Transverse colon (tissue), 4 donors: ENCODE data around the gene SPACA4. TPM values are rescaled to one million over a fixed set of nuclear protein-coding genes. Genes with fewer than 3 reads are reported as not detected.
A peak's percentile ranks its signal among the peaks of the same experiment; 100 is the strongest.

Experiments
- DNase-seq: peaks from one replicate; pipeline ENCODE4 v3.0.0-alpha.2; 2019
- H3K27ac ChIP-seq, 4 donors: fragments of 200-600 bp; sonication (generic); 2 replicates each; pipeline ENCODE4 v1.5.1; 2016 to 2018; ENCODE audit warnings: inconsistent platforms in 4 of 4
- H3K27me3 ChIP-seq: fragments of 200-600 bp; sonication (generic); 2 replicates; pipeline ENCODE4 v1.5.1; 2017; ENCODE audit warnings: inconsistent platforms
- H3K36me3 ChIP-seq, 4 donors: fragments of 200-600 bp; sonication (generic); 2 replicates each; pipeline ENCODE4 v1.5.1; 2017 to 2019; ENCODE audit warnings: inconsistent platforms in 4 of 4
- H3K4me1 ChIP-seq, 4 donors: fragments of 200-600 bp; sonication (generic); 2 replicates each; pipeline ENCODE4 v1.5.1; 2017 to 2020; ENCODE audit warnings: inconsistent platforms in 4 of 4
- H3K4me3 ChIP-seq, 4 donors: fragments of 200-600 bp; sonication (generic); 1 replicate in 1 of 4; 2 replicates in 3 of 4; pipeline versions ENCODE4 v1.5.1 to v1.6.1; 2017 to 2019; ENCODE audit warnings: inconsistent platforms in 4 of 4
- H3K9me3 ChIP-seq, 2 donors: fragments of 200-600 bp; sonication (generic); 2 replicates each; pipeline ENCODE4 v1.5.1; 2017 to 2019; ENCODE audit warnings: inconsistent platforms in 2 of 2
- CTCF ChIP-seq, 5 experiments: fragments of 200-600 bp in 3 of 5; fragments of 450-650 bp in 2 of 5; sonication (generic) in 3 of 5; IDR thresholded peaks; 1 replicate in 2 of 5; 2 replicates in 3 of 5; pipeline ENCODE4 v1.5.1; 2016 to 2017; ENCODE audit warnings: antibody characterized with exemption in 5 of 5, inconsistent platforms in 3 of 5, mild to moderate bottlenecking in 2 of 5, moderate library complexity in 1 of 5
- EP300 ChIP-seq: sonication (generic); formaldehyde crosslinking; IDR thresholded peaks from one replicate; pipeline ENCODE4 v1.6.1; 2017; ENCODE audit warnings: antibody characterized with exemption, low read depth
- POLR2A ChIP-seq: fragments of 450-650 bp; IDR thresholded peaks from one replicate; pipeline ENCODE4 v1.6.1; 2016; ENCODE audit warnings: antibody characterized with exemption, mild to moderate bottlenecking, moderate library complexity
- POLR2AphosphoS5 ChIP-seq, 3 donors: sonication (generic); formaldehyde crosslinking; IDR thresholded peaks; one replicate each; pipeline ENCODE4 v1.6.1; 2016; ENCODE audit warnings: antibody characterized with exemption in 3 of 3
- WGBS, 2 donors: methylation state at CpG; one replicate each; pipeline ENCODE4 v1.1.5; 2018; ENCODE audit warnings: low coverage in 1 of 2; 5-methylcytosine and 5-hydroxymethylcytosine counted together
- in situ Hi-C, 4 donors: fragments of 200-750 bp; cut with MboI; loops; one replicate each; pipeline versions ENCODE4 v1.15.0 to v1.15.1; 2017; ENCODE audit warnings: low sequenced_read_pairs in 3 of 4, low pct_ligation_motif_present in 1 of 4, low pct_unique_long_range_greater_than_20kb in 1 of 4
- intact Hi-C: fragments of 100-400 bp; cut with DNase I; formaldehyde crosslinking; loops from one replicate; pipeline ENCODE4 v1.15.1; 2023; ENCODE audit warnings: low total_unique reads
- total RNA-seq, 4 donors: library from RNA; depleted of rRNA; stranded (reverse); fragments of >200 nt; gene quantifications; one replicate each; pipeline ENCODE4 v1.1.0, GENCODE V29; 2016

Gene SPACA4
- total RNA-seq, 4 donors from 2014 or later, result not detected

- intact Hi-C loops, result no loop called here
- Histone ChIP-seq H3K27ac (peak within 1 kb of the TSS; percentile 90 to 97 (median 94)), H3K4me3 (peak within 1 kb of the TSS in 3 of 4 donors; percentile 33 to 50 (median 36)), H3K9me3 (no peaks in the 10 kb centered on the region), H3K27me3 (no peaks in the 10 kb centered on the region), H3K4me1 (peaks cover 24 to 43% (median 42%) of the 10 kb centered on the region in 4 donors), H3K36me3 (peaks cover 0 to 19% (median 6%) of the 10 kb centered on the region in 4 donors)
- TF ChIP-seq POLR2A, result peak; percentile 91
- peak in 2 of 5 experiments; percentile 14 to 44 for TF ChIP-seq CTCF (IDR thresholded peaks at IDR 0.05)
- TF ChIP-seq EP300, result peak; percentile 69
- TF ChIP-seq POLR2AphosphoS5 (IDR thresholded peaks at IDR 0.05), result peak; percentile 37 to 93 (median 81)
- in situ Hi-C loops, result no loop called here
- 58% methylated on average over 24 of the region's 31 CpGs; no CpG with 5 or more reads in 1 of the 2 donors for WGBS, 2 donors
- peak; percentile 96 for DNase-seq
These were observed 8.1 kb downstream of the SPACA4 start, which contains the start of gene FAM83E for GRCh38 chr19:48614436-48615230. TSS of gene FAM83E (minus strand) at chr19:48615076. CDS start at chr19:48613372, 1,704 bp downstream.

- no peaks in the 10 kb centered on the region for H3K9me3 ChIP-seq
- H3K27me3 ChIP-seq, result no peaks in the 10 kb centered on the region
- TF ChIP-seq CTCF (IDR thresholded peaks at IDR 0.05) (no peak), POLR2A (no peak), EP300 (no peak), POLR2AphosphoS5 (IDR thresholded peaks at IDR 0.05) (no peak)
- H3K4me1 ChIP-seq, result peaks cover 24 to 50% (median 48%) of the 10 kb centered on the region in 4 donors
- H3K4me3 ChIP-seq, result peak overlapping the region in 2 of 4 donors; percentile 11 to 33
- intact Hi-C loops, result no loop called here
- in situ Hi-C loops, result no loop called here
- peak overlapping the region; percentile 90 to 97 (median 94) for H3K27ac ChIP-seq
- 48% methylated on average over 17 of the region's 19 CpGs; no CpG with 5 or more reads in 1 of the 2 donors for WGBS, 2 donors
- peaks cover 0 to 19% (median 6%) of the 10 kb centered on the region in 4 donors for H3K36me3 ChIP-seq
- DNase-seq, result no peak
These were observed 8.9 kb downstream of the SPACA4 start for GRCh38 chr19:48615231-48616040.

- no peaks in the 10 kb centered on the region for H3K9me3 ChIP-seq
- peaks cover 24 to 50% (median 48%) of the 10 kb centered on the region in 4 donors for H3K4me1 ChIP-seq
- peak overlapping the region; percentile 90 to 97 (median 94) for H3K27ac ChIP-seq
- no peak for DNase-seq
- TF ChIP-seq CTCF (IDR thresholded peaks at IDR 0.05), result no peak
- TF ChIP-seq EP300, result no peak
- TF ChIP-seq POLR2AphosphoS5 (IDR thresholded peaks at IDR 0.05), result no peak
- no peak for TF ChIP-seq POLR2A
- in situ Hi-C loops (no loop called here), intact Hi-C loops (no loop called here)
- no peaks in the 10 kb centered on the region for H3K27me3 ChIP-seq
- H3K4me3 ChIP-seq, result no peak overlapping the region
- WGBS, 2 donors, result 57% methylated on average over 10 of the region's 16 CpGs; no CpG with 5 or more reads in 1 of the 2 donors
- peaks cover 0 to 19% (median 6%) of the 10 kb centered on the region in 4 donors for H3K36me3 ChIP-seq
These were observed 9.5 kb downstream of the SPACA4 start for GRCh38 chr19:48616041-48616436.

- Histone ChIP-seq H3K36me3 (peaks cover 0 to 19% (median 6%) of the 10 kb centered on the region in 4 donors), H3K4me3 (peak overlapping the region in 1 of 4 donors; percentile 90), H3K4me1 (peaks cover 24 to 50% (median 48%) of the 10 kb centered on the region in 4 donors), H3K27ac (peak overlapping the region; percentile 90 to 97 (median 94)), H3K27me3 (no peaks in the 10 kb centered on the region), H3K9me3 (no peaks in the 10 kb centered on the region)
- WGBS, 2 donors, result 47% methylated on average over 12 of the region's 12 CpGs; no CpG with 5 or more reads in 1 of the 2 donors
- TF ChIP-seq CTCF (IDR thresholded peaks at IDR 0.05) (no peak), EP300 (no peak), POLR2AphosphoS5 (IDR thresholded peaks at IDR 0.05) (no peak), POLR2A (no peak)
- intact Hi-C loops (no loop called here), in situ Hi-C loops (no loop called here)
- DNase-seq, result no peak
These were observed 10.0 kb downstream of the SPACA4 start for GRCh38 chr19:48616491-48617056.
